SK-N-SH (cell line): Measurements from ENCODE around the gene NAA20. TPM values are rescaled to one million over a fixed set of nuclear protein-coding genes. Genes with fewer than 3 reads are reported as not detected.

Source experiments
- CTCF ChIA-PET: fragments of 300-600, 350-600 bp; formaldehyde crosslinking; extraction: SDS; loops from one replicate; lab custom pipeline; 2021; lab: Yijun Ruan, JAX
- POLR2A ChIA-PET: fragments of 350-600 bp; sonication (Branson Sonifier 250); formaldehyde crosslinking; extraction: SDS; loops from one replicate; lab custom pipeline; 2020; ENCODE audit warnings: antibody characterized with exemption, inconsistent platforms; lab: Yijun Ruan, JAX
- DNase-seq: peaks from one replicate; pipeline ENCODE4 v3.0.0; 2012
- H2AFZ ChIP-seq: fragments of 200-600 bp; sonication (generic); 2 replicates; pipeline ENCODE4 v1.8.1; 2016; ENCODE audit warnings: antibody characterized with exemption, mild to moderate bottlenecking, low read depth
- H3F3A ChIP-seq: fragments of 200-600 bp; sonication (generic); replicated peaks from 2 replicates; pipeline ENCODE3; 2016; ENCODE audit warnings: antibody characterized with exemption, mild to moderate bottlenecking; ENCODE audit not compliant: insufficient read depth
- H3K27ac ChIP-seq, 2 experiments: fragments of 200-500 bp in 1 of 2; fragments of 200-600 bp in 1 of 2; sonication (Bioruptor generic) in 1 of 2; sonication (generic), shearing (Covaris generic) in 1 of 2; 2 replicates each; pipeline versions ENCODE4 v1.5.1 to v1.6.1; 2014 to 2016; ENCODE audit warnings: low read depth in 2 of 2, inconsistent platforms in 1 of 2, low read length in 1 of 2, mild to moderate bottlenecking in 1 of 2, mixed read lengths in 1 of 2
- H3K27me3 ChIP-seq: fragments of 200-600 bp; sonication (generic), shearing (Covaris generic); 2 replicates; pipeline ENCODE4 v1.6.1; 2016; ENCODE audit warnings: mixed run types; ENCODE audit not compliant: insufficient read depth
- H3K36me3 ChIP-seq, 2 experiments: fragments of 200-500 bp in 1 of 2; fragments of 200-600 bp in 1 of 2; sonication (Bioruptor generic) in 1 of 2; sonication (generic) in 1 of 2; replicated peaks in 1 of 2; 2 replicates each; pipeline versions ENCODE3 to v1.5.1; 2014 to 2016; ENCODE audit warnings: low read length in 1 of 2, mild to moderate bottlenecking in 1 of 2; ENCODE audit not compliant: insufficient read depth in 2 of 2, control insufficient read depth in 1 of 2
- H3K4me1 ChIP-seq, 2 experiments: fragments of 200-500 bp in 1 of 2; fragments of 200-600 bp in 1 of 2; sonication (Bioruptor generic) in 1 of 2; sonication (generic), shearing (Covaris generic) in 1 of 2; 2 replicates each; pipeline versions ENCODE4 v1.5.1 to v1.6.1; 2014 to 2016; ENCODE audit warnings: low read depth in 1 of 2, low read length in 1 of 2, mixed run types in 1 of 2; ENCODE audit not compliant: insufficient read depth in 2 of 2, control insufficient read depth in 1 of 2
- H3K4me2 ChIP-seq: fragments of 200-600 bp; sonication (generic), shearing (Covaris generic); 2 replicates; pipeline ENCODE4 v1.6.1; 2017; ENCODE audit warnings: mixed run types
- H3K4me3 ChIP-seq, 2 experiments: fragments of 200-500 bp in 1 of 2; fragments of 200-600 bp in 1 of 2; sonication (Bioruptor generic) in 1 of 2; sonication (generic), shearing (Covaris generic) in 1 of 2; 2 replicates each; pipeline versions ENCODE4 v1.5.1 to v1.8.1; 2014 to 2016; ENCODE audit warnings: low read depth in 2 of 2, inconsistent platforms in 1 of 2, low read length in 1 of 2, mild to moderate bottlenecking in 1 of 2, mixed read lengths in 1 of 2, moderate library complexity in 1 of 2
- H3K79me2 ChIP-seq: fragments of 200-600 bp; sonication (generic); 2 replicates; pipeline ENCODE4 v1.8.1; 2017; ENCODE audit warnings: mild to moderate bottlenecking; ENCODE audit not compliant: insufficient read depth
- H3K9ac ChIP-seq: fragments of 200-600 bp; sonication (generic); 2 replicates; pipeline ENCODE4 v1.6.1; 2017; ENCODE audit warnings: mixed run types
- H3K9me2 ChIP-seq: fragments of 200-600 bp; sonication (generic); 2 replicates; pipeline ENCODE4 v1.6.1; 2017; ENCODE audit warnings: mixed run types
- H3K9me3 ChIP-seq: fragments of 200-600 bp; sonication (generic); 2 replicates; pipeline ENCODE4 v1.6.1; 2017; ENCODE audit warnings: mixed run types, mild to moderate bottlenecking, moderate library complexity
- H4K20me1 ChIP-seq: fragments of 200-600 bp; sonication (generic); 2 replicates; pipeline ENCODE4 v1.6.1; 2017; ENCODE audit warnings: mild to moderate bottlenecking, mixed run types; ENCODE audit not compliant: insufficient read depth
- EP300 ChIP-seq, 2 experiments: IDR thresholded peaks; 2 replicates each; pipeline versions ENCODE4 v1.4.0 to v1.6.1; 2012; ENCODE audit warnings: borderline replicate concordance in 1 of 2, low read depth in 1 of 2, low read length in 1 of 2
- JUND ChIP-seq: IDR thresholded peaks from 2 replicates; pipeline ENCODE4 v1.4.0; 2012
- MEF2A ChIP-seq: IDR thresholded peaks from 2 replicates; pipeline ENCODE4 v1.4.0; 2012; ENCODE audit warnings: low read depth, borderline replicate concordance
- POLR2AphosphoS5 ChIP-seq: IDR thresholded peaks from 2 replicates; pipeline ENCODE4 v1.6.1; 2012; ENCODE audit warnings: low read depth, low read length
- RCOR1 ChIP-seq: fragments of 150-350 bp; IDR thresholded peaks from 2 replicates; pipeline ENCODE4 v1.6.1; 2017; ENCODE audit warnings: antibody characterized with exemption, low read length
- TAF1 ChIP-seq: IDR thresholded peaks from 2 replicates; pipeline ENCODE4 v1.6.1; 2012; ENCODE audit warnings: low read depth, mild to moderate bottlenecking, low read length, moderate library complexity, borderline replicate concordance
- TEAD4 ChIP-seq: IDR thresholded peaks from 2 replicates; pipeline ENCODE4 v1.4.0; 2012; ENCODE audit warnings: mild to moderate bottlenecking, borderline replicate concordance; ENCODE audit not compliant: insufficient read depth
- WGBS: methylation state at CpG from one replicate; pipeline ENCODE4 v1.1.6; 2017; ENCODE audit warnings: low lambda C conversion rate; 5-methylcytosine and 5-hydroxymethylcytosine counted together
- polyA plus RNA-seq, 3 experiments: library from polyadenylated mRNA; depleted of rRNA; stranded (reverse); fragments of >200 nt; gene quantifications; 2 replicates each; pipeline ENCODE4 v1.2.3, GENCODE V29; 2012
- TF ChIP-seq, protein P1 (sequence below): fragments of 150-350 bp; IDR thresholded peaks from 2 replicates; pipeline ENCODE4 v1.6.1; 2017; ENCODE audit warnings: antibody characterized with exemption, low read length, low read depth, borderline replicate concordance
- TF ChIP-seq, protein P2 (sequence below): IDR thresholded peaks from 2 replicates; pipeline ENCODE4 v1.6.1; 2012; ENCODE audit warnings: mild to moderate bottlenecking, low read depth, low read length, moderate library complexity
- TF ChIP-seq, protein P3 (sequence below): fragments of 200-600 bp; sonication (generic); IDR thresholded peaks from 2 replicates; pipeline ENCODE4 v1.6.1; 2017; ENCODE audit warnings: antibody characterized with exemption, mild to moderate bottlenecking, moderate library complexity

NAA20 gene
- polyA plus RNA-seq, 1 of the 3 experiments (the other 2 are of a cell fraction), result 85.0 TPM

DNA sequence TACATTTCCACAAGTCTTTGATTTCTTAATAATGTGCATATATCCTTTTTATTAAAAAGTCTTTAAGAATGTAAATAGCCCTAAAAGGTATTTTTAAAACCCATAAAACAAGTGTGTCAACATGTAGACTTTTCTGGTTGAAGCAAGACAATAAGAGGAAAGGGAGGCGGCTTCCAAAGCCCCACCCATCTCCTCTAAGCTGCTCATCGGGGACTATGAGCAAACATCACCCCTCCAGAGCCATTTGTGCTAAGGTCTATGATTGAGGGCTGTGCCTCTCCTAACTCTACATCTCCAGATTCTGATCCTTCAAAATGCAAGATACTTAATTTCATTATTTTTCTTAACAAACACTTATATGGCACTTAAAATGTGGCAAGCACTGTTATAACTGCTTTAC lies 2.5 kb upstream of the NAA20 start:
- Histone ChIP-seq H4K20me1 (peaks cover 9% of the 10 kb centered on the region; the same call in 1 of the 2 replicates), H3K4me2 (no peak overlapping the region), H3K9me2 (no peaks in the 10 kb centered on the region), H3K4me3 (no peak overlapping the region), H3K9me3 (no peaks in the 10 kb centered on the region), H3F3A (peaks cover 13% of the 10 kb centered on the region), H3K36me3 (peaks cover 0 to 8% of the 10 kb centered on the region in 2 experiments), H3K9ac (no peak overlapping the region), H3K4me1 (peaks cover 11 to 12% of the 10 kb centered on the region in 2 experiments), H3K27me3 (no peaks in the 10 kb centered on the region), H3K79me2 (peaks cover 25% of the 10 kb centered on the region), H3K27ac (no peak overlapping the region), H2AFZ (peak overlapping the region; percentile 64; the same call in 1 of the 2 replicates)
- POLR2A ChIA-PET, result no interaction called here
- CTCF ChIA-PET, result interaction anchor here (1.4 kb wide), 1 partner anchor 21 kb away, joined by 5 read pairs; no protein-coding TSS in a partner anchor
- 55% methylated on average over 2 of the region's 2 CpGs for WGBS
- no peak for TF ChIP-seq MEF2A
- TF ChIP-seq, protein P1, sequence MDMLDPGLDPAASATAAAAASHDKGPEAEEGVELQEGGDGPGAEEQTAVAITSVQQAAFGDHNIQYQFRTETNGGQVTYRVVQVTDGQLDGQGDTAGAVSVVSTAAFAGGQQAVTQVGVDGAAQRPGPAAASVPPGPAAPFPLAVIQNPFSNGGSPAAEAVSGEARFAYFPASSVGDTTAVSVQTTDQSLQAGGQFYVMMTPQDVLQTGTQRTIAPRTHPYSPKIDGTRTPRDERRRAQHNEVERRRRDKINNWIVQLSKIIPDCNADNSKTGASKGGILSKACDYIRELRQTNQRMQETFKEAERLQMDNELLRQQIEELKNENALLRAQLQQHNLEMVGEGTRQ, result no peak
- TF ChIP-seq, protein P2, sequence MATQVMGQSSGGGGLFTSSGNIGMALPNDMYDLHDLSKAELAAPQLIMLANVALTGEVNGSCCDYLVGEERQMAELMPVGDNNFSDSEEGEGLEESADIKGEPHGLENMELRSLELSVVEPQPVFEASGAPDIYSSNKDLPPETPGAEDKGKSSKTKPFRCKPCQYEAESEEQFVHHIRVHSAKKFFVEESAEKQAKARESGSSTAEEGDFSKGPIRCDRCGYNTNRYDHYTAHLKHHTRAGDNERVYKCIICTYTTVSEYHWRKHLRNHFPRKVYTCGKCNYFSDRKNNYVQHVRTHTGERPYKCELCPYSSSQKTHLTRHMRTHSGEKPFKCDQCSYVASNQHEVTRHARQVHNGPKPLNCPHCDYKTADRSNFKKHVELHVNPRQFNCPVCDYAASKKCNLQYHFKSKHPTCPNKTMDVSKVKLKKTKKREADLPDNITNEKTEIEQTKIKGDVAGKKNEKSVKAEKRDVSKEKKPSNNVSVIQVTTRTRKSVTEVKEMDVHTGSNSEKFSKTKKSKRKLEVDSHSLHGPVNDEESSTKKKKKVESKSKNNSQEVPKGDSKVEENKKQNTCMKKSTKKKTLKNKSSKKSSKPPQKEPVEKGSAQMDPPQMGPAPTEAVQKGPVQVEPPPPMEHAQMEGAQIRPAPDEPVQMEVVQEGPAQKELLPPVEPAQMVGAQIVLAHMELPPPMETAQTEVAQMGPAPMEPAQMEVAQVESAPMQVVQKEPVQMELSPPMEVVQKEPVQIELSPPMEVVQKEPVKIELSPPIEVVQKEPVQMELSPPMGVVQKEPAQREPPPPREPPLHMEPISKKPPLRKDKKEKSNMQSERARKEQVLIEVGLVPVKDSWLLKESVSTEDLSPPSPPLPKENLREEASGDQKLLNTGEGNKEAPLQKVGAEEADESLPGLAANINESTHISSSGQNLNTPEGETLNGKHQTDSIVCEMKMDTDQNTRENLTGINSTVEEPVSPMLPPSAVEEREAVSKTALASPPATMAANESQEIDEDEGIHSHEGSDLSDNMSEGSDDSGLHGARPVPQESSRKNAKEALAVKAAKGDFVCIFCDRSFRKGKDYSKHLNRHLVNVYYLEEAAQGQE, result no peak
- no peak for TF ChIP-seq TAF1
- no peak for TF ChIP-seq RCOR1
- no peak for TF ChIP-seq TEAD4
- no peak for TF ChIP-seq POLR2AphosphoS5
- no peak for TF ChIP-seq EP300 (IDR thresholded peaks at IDR 0.05; ENCODE audit: borderline replicate concordance in 1 of 2, low read depth in 1 of 2, low read length in 1 of 2)
- TF ChIP-seq JUND, result no peak
- DNase-seq, result no peak

DNA sequence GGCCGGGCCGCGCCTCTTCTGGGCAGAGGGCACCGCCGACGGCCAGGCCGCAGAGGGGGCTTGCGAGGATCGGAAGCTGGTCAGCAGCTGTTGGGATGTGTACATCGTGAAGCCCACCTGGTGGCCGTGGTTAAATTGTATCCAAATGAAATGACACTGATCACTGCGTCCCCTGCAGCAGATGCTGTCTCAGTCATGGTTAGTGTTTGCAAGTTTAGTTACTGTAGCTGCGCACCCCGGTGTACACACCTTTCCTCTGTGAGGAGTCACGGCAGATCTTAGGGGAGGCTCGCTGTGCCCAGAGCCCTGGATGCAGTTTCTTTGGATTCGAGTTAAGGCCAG lies 653 bp downstream of the NAA20 start:
- Histone ChIP-seq H3K27ac (peak overlapping the region; percentile 60 to 63; a peak in 2 of 4 replicates), H3K4me3 (peak overlapping the region; percentile 85 to 93), H3K79me2 (peaks cover 56% of the 10 kb centered on the region), H3K9me3 (no peaks in the 10 kb centered on the region), H4K20me1 (peaks cover 25% of the 10 kb centered on the region), H3K9me2 (no peaks in the 10 kb centered on the region), H3K4me2 (peak overlapping the region; percentile 97), H3F3A (peaks cover 6% of the 10 kb centered on the region), H3K4me1 (peaks cover 6 to 17% of the 10 kb centered on the region in 2 experiments; a peak in 3 of 4 replicates), H2AFZ (peak overlapping the region; percentile 83; the same call in 1 of the 2 replicates), H3K27me3 (no peaks in the 10 kb centered on the region), H3K36me3 (peaks cover 3 to 12% of the 10 kb centered on the region in 2 experiments), H3K9ac (peak overlapping the region; percentile 90)
- CTCF ChIA-PET, result interaction anchor here (0.7 to 2.1 kb wide), 9 partner anchors 21 to 235 kb away, joined by 3 to 9 read pairs (median 4); partner anchors contain the start of genes CFAP61 and CRNKL1
- POLR2A ChIA-PET, result interaction anchor here (1.1 to 1.8 kb wide), 2 partner anchors 34 to 1510 kb away, joined by 3 to 11 read pairs; partner anchors contain the start of genes CFAP61, CRNKL1 and SEC23B
- WGBS, result 0% methylated on average over 14 of the region's 17 CpGs
- DNase-seq, result no peak
- TF ChIP-seq RCOR1, result no peak
- TF ChIP-seq, protein P3, sequence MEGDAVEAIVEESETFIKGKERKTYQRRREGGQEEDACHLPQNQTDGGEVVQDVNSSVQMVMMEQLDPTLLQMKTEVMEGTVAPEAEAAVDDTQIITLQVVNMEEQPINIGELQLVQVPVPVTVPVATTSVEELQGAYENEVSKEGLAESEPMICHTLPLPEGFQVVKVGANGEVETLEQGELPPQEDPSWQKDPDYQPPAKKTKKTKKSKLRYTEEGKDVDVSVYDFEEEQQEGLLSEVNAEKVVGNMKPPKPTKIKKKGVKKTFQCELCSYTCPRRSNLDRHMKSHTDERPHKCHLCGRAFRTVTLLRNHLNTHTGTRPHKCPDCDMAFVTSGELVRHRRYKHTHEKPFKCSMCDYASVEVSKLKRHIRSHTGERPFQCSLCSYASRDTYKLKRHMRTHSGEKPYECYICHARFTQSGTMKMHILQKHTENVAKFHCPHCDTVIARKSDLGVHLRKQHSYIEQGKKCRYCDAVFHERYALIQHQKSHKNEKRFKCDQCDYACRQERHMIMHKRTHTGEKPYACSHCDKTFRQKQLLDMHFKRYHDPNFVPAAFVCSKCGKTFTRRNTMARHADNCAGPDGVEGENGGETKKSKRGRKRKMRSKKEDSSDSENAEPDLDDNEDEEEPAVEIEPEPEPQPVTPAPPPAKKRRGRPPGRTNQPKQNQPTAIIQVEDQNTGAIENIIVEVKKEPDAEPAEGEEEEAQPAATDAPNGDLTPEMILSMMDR, result 0 out of 2 replicates have a peak, but pooled peaks have one; percentile 6
